Activated CD8-positive, alpha-beta memory T cell treated with anti-CD3 and anti-CD28 coated beads, Interleukin-2, amount 50 U/mL, for 4 hours (primary cell): Measurements from ENCODE around the gene GLP2R.

Experiments
- DNase-seq: peaks from one replicate; pipeline ENCODE4 v3.0.0-alpha.2; 2020

GLP2R gene

GRCh38 chr17:9814337-9814945 lies 11.3 kb upstream of the GLP2R start:
- DNase-seq, result no peak

GRCh38 chr17:9816472-9816871 lies 9.3 kb upstream of the GLP2R start:
- DNase-seq, result no peak

DNA sequence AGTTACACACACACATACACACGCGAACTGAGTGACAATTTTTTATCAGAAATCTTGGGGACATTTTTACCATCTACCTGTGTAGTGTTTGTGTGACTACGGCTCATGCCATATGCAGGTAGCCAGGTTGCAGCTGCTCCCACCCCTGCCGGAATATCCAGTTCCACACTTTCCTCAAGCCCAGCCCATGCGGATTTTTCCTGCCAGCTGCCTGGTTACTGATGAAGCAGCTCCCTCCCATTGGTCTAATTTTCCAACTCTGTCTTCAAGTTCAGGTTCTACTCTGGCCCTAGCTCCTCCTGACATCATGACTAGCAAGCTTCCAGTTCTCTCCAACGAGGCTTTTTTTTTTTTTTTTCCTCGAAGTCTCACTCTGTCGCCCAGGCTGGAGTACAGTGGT lies 8.6 kb upstream of the GLP2R start:
- no peak for DNase-seq

DNA sequence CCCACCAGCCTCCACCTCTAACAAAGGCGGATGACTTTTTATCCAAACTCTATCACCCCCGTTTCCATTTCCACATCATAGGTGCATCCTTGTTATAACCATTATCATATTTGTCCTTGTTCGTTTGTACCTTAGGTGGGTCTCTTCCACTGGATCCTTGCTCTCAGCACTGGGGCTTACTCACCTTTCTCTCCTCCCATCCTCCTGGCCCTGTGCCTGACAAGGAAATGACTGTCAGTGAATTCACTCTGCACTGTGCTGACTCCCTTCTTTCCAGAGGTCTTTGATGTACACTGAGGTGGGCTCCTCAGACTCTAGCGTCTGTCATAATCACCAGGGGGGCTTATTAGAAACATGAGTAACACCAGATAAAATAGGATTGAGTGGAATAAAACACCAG lies 7.0 kb upstream of the GLP2R start:
- DNase-seq, result no peak

DNA sequence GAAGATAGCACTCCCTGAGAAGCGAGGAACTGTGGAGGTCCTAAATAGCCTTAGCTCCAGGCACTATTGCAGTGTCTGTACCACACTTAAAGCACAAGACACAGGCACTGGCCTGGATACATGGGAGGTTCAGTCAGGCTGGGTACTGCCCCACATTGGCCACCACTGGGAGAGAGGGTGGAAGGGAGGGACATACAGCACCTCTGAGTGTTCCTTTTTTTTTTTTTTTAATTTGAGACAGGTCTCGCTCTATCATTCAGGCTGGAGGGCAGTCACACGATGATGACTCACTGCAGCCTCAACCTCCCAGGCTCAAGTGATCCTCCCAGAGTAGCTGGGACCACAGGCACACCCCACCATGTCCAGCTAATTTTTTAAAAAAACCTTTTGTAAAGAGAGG lies 5.3 kb upstream of the GLP2R start:
- no peak for DNase-seq

GRCh38 chr17:9821921-9822320 lies 3.8 kb upstream of the GLP2R start, which contains the start of gene GSG1L2:
GSG1L2 (minus strand) TSS chr17:9822079; CDS start chr17:9822071, 8 bp downstream.
- no peak for DNase-seq

DNA sequence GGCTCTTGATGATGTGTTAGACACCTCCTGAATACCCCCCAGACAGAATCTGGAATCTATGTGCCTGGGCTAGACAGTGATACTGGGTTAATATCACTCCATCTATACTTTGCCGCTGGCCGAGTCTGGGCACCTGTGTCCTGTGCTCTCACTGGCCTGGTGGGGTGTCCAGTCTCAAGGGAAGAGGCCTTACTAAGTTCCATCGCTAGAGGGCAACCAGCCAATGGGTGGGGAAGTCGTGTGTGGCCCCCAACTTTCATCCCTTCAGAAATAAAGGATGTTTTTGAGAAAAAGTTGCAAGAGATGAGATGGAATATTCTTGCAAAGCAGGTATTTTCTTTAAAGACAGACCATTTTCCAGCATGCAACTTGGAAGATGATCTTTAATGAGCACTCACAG lies 1.6 kb upstream of the GLP2R start:
- no peak for DNase-seq

GRCh38 chr17:9824797-9825338 lies 856 bp upstream of the GLP2R start:
- DNase-seq, result no peak

DNA sequence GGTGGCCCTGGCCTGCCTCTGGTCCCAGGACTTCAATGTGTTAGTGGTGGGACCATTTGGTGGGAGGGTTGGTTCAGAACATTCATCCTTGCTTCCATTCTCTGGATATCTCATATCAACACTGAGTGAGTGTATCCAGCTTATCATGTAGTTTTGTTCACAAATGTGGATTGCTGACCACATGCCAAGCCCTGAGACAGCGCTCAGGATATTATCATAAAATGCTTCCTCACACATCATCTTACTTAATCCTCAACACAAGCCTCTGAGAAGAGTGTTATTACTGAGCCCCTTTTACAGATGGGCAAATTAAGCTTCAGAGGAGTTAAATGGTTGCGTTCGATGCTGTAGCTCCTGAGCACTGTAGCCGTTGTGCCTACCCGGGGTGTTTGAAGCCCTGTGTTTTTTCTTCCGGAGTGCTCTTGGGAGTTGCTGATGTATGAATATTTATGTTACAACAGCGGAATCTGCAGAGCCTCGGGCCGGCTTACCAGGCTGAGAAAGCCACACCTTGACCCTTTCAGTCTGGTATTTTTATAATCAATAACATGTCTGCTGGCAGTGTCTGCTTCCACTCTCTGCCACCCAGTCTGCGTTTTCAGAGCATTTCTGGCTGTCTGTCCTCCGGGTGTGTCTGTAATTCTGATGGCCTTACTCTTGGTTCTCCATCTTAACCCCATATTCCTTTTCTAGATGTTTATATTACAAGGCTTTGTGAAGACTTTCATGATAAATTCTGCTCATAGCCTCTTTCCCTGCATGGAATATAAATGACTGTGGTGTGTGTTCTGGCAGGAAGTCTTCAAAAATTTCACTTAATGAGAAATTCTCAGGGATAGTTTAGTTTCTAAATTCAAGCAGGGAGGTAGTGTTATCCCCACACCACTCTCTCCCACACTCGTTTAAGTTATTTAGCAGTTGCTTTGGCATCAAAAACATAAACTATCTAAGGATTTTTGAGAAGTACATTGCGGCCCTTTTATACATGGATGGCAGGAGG lies 2.9 kb downstream of the GLP2R start:
- no peak for DNase-seq

DNA sequence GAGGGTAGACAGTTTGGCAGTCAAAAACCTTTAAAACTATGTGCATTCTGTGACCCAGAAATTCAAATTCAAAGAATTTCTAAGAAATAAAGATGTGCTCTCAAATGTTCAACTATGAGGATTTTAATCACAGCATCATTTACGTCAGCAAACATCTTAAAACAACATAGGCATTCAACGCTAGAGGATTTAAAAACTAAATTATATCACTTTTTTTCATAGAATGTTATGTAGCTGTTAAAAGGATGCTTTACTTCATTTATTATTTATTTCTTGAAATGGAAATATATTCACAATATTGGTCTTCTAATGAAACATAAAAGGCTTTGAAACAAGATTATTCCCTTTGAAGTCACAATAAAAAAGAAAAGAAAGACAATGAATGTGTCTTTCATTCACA lies 3.6 kb downstream of the GLP2R start:
- DNase-seq, result no peak

- no peak for DNase-seq
Measured at GRCh38 chr17:9830711-9831110, 5.0 kb downstream of the GLP2R start.

DNA sequence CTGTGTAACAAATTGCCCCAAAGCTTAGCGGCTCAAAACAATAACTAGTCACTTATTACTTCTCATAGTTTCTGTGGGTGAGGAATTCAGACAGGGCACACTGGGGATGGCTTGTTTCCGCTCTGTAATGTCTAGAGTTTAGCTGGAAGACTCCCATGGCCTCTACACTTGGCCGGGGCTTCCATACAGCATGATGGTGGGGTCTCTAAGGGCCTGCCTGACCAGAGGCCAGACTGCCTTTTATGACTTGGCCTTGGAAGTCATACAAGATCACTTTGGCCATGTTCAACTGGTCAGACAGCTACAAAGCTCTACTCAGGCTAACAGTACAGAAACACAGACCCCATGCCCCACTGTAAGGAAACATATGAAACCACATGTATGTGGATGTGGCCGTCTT lies 8.2 kb downstream of the GLP2R start:
- no peak for DNase-seq

DNA sequence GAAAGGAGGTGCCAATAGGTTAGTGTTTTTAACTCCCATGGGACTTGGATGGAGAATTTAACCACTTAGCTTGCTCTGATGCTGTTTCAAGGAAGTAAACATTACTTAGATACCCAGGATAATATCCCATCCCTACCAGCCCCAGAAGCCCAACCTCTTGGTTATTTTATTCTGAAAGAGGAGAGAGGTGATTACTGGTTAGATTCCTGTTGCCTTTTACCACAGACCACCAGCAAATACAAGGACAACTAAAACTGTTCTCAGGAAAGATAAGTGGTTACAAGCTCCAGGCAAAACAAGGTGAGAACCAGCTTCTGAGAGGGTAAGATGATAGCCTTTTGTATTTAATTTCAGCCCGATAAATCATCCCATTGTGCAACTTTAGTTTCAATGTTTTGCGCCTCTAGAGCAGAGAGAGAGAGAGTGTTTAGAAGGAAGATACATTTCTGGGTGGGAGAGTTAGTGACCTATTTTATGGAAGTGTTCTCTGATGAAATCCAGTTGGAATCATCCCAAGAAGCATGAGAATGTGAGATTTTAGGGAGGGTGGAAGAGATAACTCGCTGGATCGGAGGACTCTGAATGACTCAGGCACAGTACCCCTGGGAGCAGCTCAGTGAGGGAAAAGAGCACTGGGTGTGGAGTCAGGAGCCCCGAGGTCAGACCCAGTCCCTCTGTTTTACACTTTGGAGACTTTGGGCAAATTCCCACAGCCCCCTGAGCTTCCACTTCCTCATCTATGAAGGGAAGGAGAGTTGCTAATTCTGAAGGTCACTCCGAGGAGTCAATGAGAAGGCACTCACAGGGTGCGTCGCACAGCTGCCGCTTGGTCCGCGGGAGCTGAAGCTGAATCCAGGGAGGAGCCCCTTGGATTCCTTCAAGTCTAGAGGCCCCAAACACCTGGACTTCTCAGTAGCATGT lies 12.1 kb downstream of the GLP2R start:
- no peak for DNase-seq

GRCh38 chr17:9839433-9839832 lies 13.7 kb downstream of the GLP2R start:
- DNase-seq, result no peak

GRCh38 chr17:9842057-9842758 lies 16.5 kb downstream of the GLP2R start:
- no peak for DNase-seq

DNA sequence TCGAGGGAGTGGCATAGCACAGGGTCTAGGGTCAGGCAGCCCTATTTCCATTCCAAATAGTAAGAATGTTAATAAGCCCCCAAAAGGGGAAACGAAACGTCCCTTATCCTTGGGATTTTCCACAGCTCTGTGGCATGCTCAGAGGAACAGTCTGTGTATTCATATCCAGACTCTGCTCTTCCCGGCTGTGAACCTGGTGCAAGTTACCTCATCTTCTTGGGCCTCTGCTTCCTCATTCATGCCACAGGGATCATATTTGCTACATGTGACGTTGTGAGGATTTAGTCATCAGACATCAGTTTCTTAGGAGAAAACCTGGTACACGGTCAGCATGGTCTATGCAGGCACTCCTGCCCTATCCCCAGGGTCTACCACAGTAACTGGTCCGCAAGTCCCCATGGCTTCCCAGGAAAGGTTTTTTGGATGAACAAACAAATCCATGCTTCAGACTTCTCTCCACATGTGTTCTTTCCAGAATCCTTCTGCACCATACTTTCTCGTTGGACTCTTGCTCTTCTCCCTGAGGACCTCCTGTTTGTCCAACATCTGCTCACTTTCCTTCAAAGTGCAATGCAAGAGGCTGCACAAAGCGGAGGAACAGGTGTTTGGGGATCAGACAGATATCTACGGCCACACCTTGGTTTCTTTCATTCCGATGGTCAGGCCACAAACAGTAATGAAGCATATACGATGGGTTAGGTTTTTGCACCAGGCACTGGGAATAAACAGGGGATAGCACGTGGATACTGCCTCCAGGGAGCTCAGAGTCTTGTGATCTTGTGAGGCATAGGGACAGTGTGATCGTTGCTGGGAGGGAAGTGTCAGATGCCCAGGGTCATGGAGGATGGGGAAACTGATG lies 17.7 kb downstream of the GLP2R start:
- no peak for DNase-seq

GRCh38 chr17:9844153-9844552 lies 18.4 kb downstream of the GLP2R start:
- no peak for DNase-seq

GRCh38 chr17:9845306-9845705 lies 19.6 kb downstream of the GLP2R start:
- no peak for DNase-seq

GRCh38 chr17:9850151-9850550 lies 24.4 kb downstream of the GLP2R start:
- DNase-seq, result no peak

DNA sequence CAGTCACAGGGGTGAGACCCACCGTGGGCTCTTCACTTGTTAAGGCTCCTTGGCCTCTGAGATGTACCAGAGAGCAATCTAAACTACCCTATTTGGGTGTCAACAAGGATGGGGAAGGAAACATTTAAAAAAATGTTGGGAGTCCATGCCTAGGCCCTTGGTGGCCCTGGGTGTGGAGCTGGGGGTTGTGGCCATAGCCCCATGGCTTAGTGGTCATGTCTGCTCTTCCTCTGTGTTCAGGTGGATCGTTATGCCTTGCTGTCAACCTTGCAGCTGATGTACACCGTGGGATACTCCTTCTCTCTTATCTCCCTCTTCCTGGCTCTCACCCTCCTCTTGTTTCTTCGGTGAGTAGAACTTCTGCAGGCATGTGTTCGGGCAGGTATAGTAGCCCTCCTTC lies 28.5 kb downstream of the GLP2R start:
- DNase-seq, result no peak

DNA sequence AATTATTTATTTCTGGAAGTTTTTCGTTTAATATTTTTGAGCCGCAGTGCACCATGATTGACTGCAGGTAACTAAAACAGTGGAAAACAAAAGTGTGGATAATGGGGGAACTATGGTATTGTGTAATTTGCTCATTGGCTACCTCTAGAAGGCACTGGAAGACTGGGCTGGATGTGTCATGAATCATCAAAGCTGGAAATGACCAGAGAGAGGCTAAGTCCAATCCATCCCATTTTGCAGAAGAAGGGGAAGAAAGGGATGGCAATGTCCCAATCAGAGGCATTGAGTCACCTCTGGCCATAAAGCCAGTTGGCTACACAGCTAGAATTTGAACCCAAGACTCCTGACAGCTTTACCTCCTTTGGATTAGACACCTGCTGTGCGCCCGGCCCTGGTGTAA lies 29.3 kb downstream of the GLP2R start:
- no peak for DNase-seq
